Adrenal gland (tissue), 12 donors: ENCODE measurements around the gene MRGPRF. TPM values are rescaled to one million over a fixed set of nuclear protein-coding genes. Genes with fewer than 3 reads are reported as not detected.

Experiments used
- DNase-seq, 7 donors: peaks; one replicate each; pipeline ENCODE4 v3.0.0-alpha.2; 2019 to 2020
- H3K27ac ChIP-seq, 5 donors: fragments of 200-600 bp; sonication (generic) in 4 of 5; 1 replicate in 3 of 5; 2 replicates in 2 of 5; pipeline versions ENCODE4 v1.5.1 to v1.8.0; 2016 to 2020; ENCODE audit warnings: mild to moderate bottlenecking in 1 of 5
- H3K27me3 ChIP-seq: fragments of 200-600 bp; 2 replicates; pipeline ENCODE4 v1.8.0; 2021
- H3K36me3 ChIP-seq, 2 donors: fragments of 200-600 bp; replicated peaks in 1 of 2; 1 replicate in 1 of 2; 2 replicates in 1 of 2; pipeline versions ENCODE4 v1.5.1 to v1.8.0; 2018 to 2022
- H3K4me1 ChIP-seq, 2 donors: fragments of 200-600 bp; replicated peaks in 1 of 2; 1 replicate in 1 of 2; 2 replicates in 1 of 2; pipeline versions ENCODE4 v1.5.1 to v1.8.0; 2018 to 2021
- H3K4me3 ChIP-seq, 4 donors: fragments of 200-600 bp; sonication (generic) in 3 of 4; one replicate each; pipeline ENCODE4 v1.5.1; 2016 to 2018
- H3K9me3 ChIP-seq, 3 donors: fragments of 200-600 bp; sonication (generic) in 1 of 3; replicated peaks in 1 of 3; 1 replicate in 2 of 3; 2 replicates in 1 of 3; pipeline versions ENCODE4 v1.5.1 to v1.8.0; 2016 to 2021
- POLR2A ChIP-seq, 2 donors: fragments of 450-650 bp; IDR thresholded peaks; one replicate each; pipeline ENCODE4 v1.6.1; 2017; ENCODE audit warnings: antibody characterized with exemption in 2 of 2, mild to moderate bottlenecking in 2 of 2, moderate library complexity in 1 of 2
- WGBS, 4 donors: extraction: QIAGEN DNeasy Blood & Tissue Kit in 2 of 4; methylation state at CpG; one replicate each; pipeline versions ENCODE4 v1.1.5 to v1.1.7; 2013 to 2017; 5-methylcytosine and 5-hydroxymethylcytosine counted together
- intact Hi-C, 2 donors: fragments of 100-400 bp; cut with DNase I; formaldehyde crosslinking; loops; one replicate each; pipeline versions ENCODE4 v1.14.1 to v1.15.0; 2022 to 2023
- polyA plus RNA-seq, 3 donors: library from polyadenylated mRNA; stranded (reverse); fragments of 200-250 nt in 2 of 3; fragments of 350-450 nt in 1 of 3; fragmentation: Illumina TruSeq in 1 of 3; extraction: RNeasy Lipid Tissue Mini Kit (QIAGEN cat#74804) in 1 of 3; gene quantifications; one replicate each; pipeline ENCODE4 v1.2.3, GENCODE V29; 2013 to 2014
- total RNA-seq, 9 donors: library from RNA; depleted of rRNA in 4 of 9; stranded (reverse); fragments of >200 nt in 4 of 9; fragments of 120-200 nt in 1 of 9; fragmentation: NEBNext Ultra II Directional in 1 of 9; extraction: Animal tissue kit (Norgen Biotek cat#: 25700) in 1 of 9; gene quantifications; one replicate each; pipeline versions ENCODE4 v1.1.0 to v1.2.4, GENCODE V29; 2013 to 2023
- TF ChIP-seq, protein P1 (sequence below), 6 experiments: fragments of 450-650 bp in 4 of 6; fragments of 200-600 bp in 2 of 6; sonication (generic) in 1 of 6; IDR thresholded peaks; 1 replicate in 5 of 6; 2 replicates in 1 of 6; pipeline versions ENCODE4 v1.5.1 to v1.8.0; 2016 to 2021; ENCODE audit warnings: antibody characterized with exemption in 6 of 6, mild to moderate bottlenecking in 2 of 6, moderate library complexity in 1 of 6
- donor health status: healthy with polysubstance abuse.
- donor health status: Bipolar disorder and iron deficiency.
- donor health status: DM: yes; HTN: yes; CAD: no.
- donor health status: DM: no; HTN: no; CAD: no.
- donor health status: DM: no; HTN: no; CAD: no.
- donor health status: DM: yes; HTN: yes; CAD: no.

Gene MRGPRF
- total and polyA plus RNA-seq, 12 donors = 0.33 to 14.6 (median 4.3) TPM

DNA sequence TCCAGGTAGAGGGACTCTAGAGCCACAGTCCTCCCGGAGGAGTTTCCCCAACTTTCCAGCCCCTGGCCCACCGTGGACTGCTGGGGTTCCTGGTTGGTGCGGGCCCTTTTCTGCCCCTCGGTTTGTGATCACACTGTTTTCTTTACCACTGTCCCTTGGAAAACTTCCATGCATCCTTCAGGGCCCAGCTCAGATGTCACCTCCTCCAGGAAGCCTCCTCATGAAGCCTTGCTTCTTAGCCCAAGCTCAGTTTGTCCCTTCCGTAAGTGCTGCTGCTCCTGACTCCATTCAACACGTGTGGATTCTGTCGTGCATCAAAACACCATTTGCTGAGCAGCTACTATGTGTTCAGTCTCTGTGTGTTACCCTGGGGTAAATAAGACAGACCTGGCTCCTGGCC lies 19.8 kb upstream of the MRGPRF start:
- 72 to 87% (median 78%) methylated on average over 7 of the region's 7 CpGs for WGBS, 4 donors

DNA sequence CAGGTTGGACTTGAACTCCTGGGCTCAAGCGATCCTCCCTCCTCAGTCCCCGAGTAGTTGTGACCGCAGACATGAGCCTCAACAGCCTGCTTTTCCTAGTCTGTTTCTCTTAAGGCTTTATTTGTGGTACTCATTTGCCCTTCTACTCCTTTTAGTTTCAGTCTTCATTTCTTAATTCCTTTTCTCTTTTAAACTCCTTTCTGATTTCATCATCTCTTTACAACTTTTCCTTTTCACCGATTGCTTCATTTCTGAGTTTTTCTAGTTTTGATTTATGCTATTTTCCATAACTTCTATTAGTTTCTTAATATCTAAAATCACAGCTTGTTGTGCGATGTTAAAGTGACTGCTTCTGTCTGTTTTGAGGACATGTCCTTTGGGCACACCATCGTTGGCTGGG lies 17.3 kb upstream of the MRGPRF start:
- Histone ChIP-seq H3K9me3 (no peaks in the 10 kb centered on the region), H3K4me1 (no peaks in the 10 kb centered on the region), H3K27ac (no peak overlapping the region), H3K4me3 (no peak overlapping the region), H3K27me3 (no peaks in the 10 kb centered on the region), H3K36me3 (no peaks in the 10 kb centered on the region)
- intact Hi-C loops = no loop called here
- 58 to 79% (median 65%) methylated on average over 6 of the region's 6 CpGs for WGBS, 4 donors
- DNase-seq = no peak
- TF ChIP-seq, protein P1, sequence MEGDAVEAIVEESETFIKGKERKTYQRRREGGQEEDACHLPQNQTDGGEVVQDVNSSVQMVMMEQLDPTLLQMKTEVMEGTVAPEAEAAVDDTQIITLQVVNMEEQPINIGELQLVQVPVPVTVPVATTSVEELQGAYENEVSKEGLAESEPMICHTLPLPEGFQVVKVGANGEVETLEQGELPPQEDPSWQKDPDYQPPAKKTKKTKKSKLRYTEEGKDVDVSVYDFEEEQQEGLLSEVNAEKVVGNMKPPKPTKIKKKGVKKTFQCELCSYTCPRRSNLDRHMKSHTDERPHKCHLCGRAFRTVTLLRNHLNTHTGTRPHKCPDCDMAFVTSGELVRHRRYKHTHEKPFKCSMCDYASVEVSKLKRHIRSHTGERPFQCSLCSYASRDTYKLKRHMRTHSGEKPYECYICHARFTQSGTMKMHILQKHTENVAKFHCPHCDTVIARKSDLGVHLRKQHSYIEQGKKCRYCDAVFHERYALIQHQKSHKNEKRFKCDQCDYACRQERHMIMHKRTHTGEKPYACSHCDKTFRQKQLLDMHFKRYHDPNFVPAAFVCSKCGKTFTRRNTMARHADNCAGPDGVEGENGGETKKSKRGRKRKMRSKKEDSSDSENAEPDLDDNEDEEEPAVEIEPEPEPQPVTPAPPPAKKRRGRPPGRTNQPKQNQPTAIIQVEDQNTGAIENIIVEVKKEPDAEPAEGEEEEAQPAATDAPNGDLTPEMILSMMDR (IDR thresholded peaks at IDR 0.05) = no peak
- TF ChIP-seq POLR2A (IDR thresholded peaks at IDR 0.05) = no peak

More for the DNA sequence above, 19.8 kb upstream of the MRGPRF start:
- no peak for TF ChIP-seq POLR2A (IDR thresholded peaks at IDR 0.05)
- TF ChIP-seq, protein P1 (IDR thresholded peaks at IDR 0.05) = no peak
- intact Hi-C loops = no loop called here
- no peaks in the 10 kb centered on the region for H3K27me3 ChIP-seq
- no peak overlapping the region for H3K27ac ChIP-seq
- no peaks in the 10 kb centered on the region for H3K4me1 ChIP-seq
- DNase-seq = no peak
- no peaks in the 10 kb centered on the region for H3K9me3 ChIP-seq
- H3K36me3 ChIP-seq = no peaks in the 10 kb centered on the region
- no peak overlapping the region for H3K4me3 ChIP-seq

DNA sequence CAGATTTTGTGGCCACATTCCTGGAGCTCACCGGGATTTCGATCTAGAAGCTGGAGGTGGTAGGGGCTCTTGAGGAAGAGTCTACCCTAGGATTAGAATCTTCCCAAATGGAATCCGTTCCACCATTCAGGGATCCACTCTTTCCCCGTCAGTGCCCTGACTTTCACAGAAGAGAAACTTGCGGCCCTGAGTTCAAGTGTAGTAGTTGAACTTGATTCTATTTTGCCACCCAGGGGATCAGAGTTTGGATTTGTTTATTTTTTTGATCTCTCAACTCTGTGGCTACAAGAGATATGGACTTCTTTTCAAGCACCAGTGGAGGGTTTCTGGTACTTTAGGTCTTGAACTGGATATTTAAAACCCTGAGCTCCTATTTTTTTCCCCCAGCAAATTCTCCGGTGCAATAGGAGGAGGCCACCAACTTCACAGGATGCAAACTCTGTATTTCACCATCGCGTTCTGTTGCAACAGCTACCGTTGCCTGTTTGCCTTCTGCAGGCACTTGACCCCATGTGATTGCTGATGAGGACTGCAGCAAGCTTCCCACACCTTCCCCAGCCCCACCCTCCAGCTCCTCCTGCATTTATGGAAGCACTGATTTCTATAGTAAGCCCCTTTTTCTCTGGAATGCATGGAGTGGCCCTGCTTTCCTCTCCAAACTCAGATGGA lies 14.8 kb upstream of the MRGPRF start:
- intact Hi-C loops = no loop called here
- Histone ChIP-seq H3K4me1 (no peaks in the 10 kb centered on the region), H3K4me3 (no peak overlapping the region), H3K36me3 (no peaks in the 10 kb centered on the region), H3K9me3 (no peaks in the 10 kb centered on the region), H3K27me3 (no peaks in the 10 kb centered on the region), H3K27ac (no peak overlapping the region)
- DNase-seq = no peak
- 67 to 79% (median 73%) methylated on average over 9 of the region's 9 CpGs for WGBS, 4 donors
- no peak for TF ChIP-seq POLR2A (IDR thresholded peaks at IDR 0.05)
- TF ChIP-seq, protein P1 (IDR thresholded peaks at IDR 0.05) = no peak

DNA sequence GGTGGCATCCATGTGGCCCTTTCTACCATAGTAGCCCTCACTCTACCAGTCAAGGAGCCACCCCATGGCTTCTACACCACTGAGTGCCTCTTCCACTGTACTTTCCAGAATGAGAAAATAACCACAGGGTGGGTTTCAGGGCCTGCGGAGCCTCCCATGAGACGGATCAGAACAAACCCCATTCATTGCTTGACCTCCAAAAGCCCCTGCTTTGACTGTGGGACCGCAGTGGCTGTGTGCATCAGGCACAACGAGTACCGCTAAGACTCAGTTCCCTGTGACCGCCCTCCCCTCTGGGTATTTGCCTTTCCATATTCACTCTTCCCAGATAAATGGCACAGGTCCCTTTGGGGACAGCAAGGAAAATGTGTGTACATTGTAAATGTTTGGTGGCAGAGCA lies 11.5 kb upstream of the MRGPRF start:
- no peaks in the 10 kb centered on the region for H3K36me3 ChIP-seq
- H3K9me3 ChIP-seq = no peaks in the 10 kb centered on the region
- no peak overlapping the region for H3K27ac ChIP-seq
- no peaks in the 10 kb centered on the region for H3K27me3 ChIP-seq
- TF ChIP-seq, protein P1 (IDR thresholded peaks at IDR 0.05) = no peak
- no peak for TF ChIP-seq POLR2A (IDR thresholded peaks at IDR 0.05)
- intact Hi-C loops = no loop called here
- H3K4me1 ChIP-seq = no peaks in the 10 kb centered on the region
- WGBS, 4 donors = 81 to 95% (median 89%) methylated on average over 6 of the region's 6 CpGs
- no peak overlapping the region for H3K4me3 ChIP-seq
- no peak for DNase-seq
